KG1 (cell line): ENCODE results near the gene ST3GAL3.
"Not testable (repeated sequence)": the region's sequence is repeated elsewhere in the genome, so short reads cannot be mapped to it uniquely, and the experiment has no call there.

Experiments used
- DNase-seq: peaks from one replicate; lab custom pipeline; 2025; lab: John Stamatoyannopoulos, UW

Gene ST3GAL3

DNA sequence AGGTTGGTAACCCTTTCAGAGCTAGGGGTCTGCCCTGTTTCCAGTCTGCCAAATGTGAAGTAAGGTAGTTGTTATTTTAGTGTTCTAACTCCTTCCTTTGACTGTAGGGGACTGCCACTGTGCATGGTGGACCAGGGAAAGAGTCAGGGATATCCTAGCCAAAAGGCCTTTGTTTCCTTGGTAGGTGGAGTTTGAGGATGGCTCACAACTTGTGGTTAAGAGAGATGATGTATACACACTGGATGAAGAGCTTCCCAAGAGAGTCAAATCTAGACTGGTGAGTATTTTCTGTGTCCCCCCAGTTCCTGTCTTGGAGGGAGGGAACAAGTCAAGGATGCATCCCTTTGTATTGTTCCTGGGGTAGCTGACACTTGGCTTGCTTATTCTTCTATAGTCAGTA, 3.5 kb upstream of the ST3GAL3 start:
- DNase-seq, result no peak

DNA sequence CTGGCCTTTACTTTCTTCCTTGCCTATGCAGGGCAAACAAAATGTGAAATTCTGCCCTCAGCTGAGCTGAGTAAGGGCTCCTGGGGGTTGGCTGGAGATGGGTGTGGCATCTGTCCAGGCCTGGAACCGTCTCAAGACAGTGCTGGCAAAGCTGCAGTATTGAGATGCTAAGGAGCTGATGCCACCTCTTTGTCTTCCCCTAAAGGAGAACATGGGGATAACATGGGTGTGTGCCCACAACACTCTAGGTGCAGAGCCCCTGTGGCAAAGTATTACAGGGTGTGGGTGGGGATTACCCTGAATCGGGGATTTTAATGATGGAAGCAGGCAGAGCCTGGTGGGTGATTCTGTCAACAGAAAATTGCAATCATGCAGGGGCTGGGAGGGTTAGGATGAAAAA, 2.5 kb upstream of the ST3GAL3 start:
- DNase-seq, result no peak

DNA sequence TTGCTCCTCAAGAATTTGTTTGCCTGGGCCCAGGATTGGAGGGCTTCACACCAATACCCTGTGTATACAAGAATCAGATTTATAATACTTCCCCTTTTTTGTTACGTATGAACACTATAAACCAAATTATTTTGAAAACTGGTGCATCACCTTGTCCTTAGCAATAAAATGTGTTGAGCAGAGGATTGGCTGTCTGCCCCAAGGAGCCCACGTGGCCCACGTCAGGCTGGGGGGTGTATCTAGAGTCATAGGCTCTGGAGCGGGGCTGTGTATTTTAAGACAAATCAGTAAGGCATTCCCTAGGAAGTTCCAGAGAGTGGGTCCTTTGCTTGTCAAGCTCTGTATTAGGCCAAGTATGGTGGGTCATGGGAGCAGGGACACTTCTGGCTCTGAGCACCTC, 2.0 kb upstream of the ST3GAL3 start:
- no peak for DNase-seq

DNA sequence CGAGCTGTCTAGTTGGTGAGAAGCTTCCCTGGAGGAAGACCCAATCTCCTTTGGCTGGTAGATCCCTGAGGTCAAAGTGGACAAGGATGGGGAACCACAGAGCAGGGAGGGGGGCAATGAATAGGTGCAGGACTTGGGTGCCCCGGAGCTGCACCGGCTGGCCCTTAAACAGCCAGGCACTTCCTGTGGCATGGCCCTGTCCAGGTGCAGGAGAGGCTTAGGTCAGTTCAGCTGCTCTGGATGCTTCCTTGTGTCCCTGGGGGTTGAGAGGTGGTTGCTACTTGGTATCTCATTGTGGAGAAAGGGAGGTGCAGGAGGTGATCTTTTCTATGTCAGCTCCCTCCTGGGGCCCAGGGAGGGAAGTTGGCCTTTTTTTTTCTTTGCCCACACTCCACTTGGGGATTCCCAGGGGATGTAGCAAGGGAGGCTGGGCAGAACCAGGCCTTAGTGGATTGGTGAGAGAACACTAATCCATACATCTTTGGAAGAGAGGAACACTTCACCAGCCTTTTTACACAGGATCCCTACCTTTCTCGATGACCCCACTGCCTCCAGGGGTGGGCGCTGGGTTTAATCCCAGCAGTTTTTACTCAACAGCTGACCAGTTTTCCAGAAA, 1.2 kb upstream of the ST3GAL3 start:
- no peak for DNase-seq

DNA sequence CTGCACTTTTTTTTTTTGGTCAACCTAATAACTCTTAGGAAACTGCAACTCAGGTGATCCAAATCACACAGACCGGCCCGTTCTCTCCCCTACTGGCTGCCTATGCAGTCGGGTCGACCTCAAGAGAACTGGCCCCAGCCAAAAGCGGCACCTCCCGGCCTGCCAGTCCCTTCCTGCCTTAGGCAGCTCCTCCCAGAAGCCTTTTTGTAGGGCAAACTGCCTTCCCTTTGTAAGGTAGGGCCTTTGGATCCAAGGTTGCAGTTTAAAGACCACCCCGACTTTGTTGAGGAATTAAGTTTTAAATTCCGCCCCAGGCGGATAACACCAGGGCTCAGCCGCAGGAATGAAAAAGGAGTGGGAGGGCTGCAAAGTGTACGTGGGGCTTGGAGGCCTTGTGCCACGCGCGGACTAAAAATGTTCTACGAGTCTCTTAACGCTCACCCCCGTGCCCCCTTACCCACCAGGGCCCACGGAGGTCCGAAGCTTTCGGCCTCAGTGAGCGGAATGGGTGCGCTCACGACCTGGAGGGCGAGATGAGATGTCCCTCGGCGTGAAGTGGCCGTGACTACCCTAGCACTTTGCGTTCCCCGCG, 642 bp upstream of the ST3GAL3 start:
- peak; percentile 60 for DNase-seq

DNA sequence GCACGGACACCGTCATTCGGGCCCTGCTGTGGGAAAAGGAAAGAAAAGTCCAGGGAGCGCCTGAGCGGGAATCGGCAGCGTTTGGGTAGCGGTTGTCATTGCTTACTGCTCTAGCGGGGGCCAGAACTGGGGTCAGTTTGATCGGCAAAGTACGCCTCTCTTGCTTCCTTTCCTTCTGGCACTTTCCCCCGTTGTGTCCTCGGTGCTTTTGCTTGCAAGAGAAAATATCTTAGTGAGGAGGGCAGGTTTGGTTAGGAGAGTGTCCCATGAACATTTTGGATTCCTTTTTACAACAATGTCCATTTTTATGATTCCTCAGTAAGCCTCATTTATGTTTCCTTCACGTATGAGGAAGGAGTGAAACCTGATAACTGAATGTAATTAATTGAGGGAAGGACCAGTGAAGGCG, 670 bp downstream of the ST3GAL3 start:
- peak; percentile 44 for DNase-seq

DNA sequence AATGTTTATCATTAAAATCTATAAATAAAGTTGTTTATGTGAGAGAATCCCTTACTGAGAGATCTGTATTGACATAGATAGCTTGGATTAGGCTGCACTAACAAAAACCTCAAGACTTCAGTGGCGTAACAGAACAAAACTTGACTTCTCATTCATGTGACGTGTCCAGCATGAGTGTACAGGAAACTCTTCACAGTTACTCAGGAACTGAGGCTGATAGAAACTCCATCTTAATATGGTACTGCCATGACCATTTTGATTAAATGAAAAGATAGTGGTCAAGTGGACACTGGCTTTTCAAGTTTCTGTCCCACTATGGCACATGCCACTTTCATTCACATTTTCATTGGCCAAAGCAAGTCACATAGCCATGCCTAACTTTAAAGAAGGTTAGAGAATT, 3.7 kb downstream of the ST3GAL3 start:
- no peak for DNase-seq

DNA sequence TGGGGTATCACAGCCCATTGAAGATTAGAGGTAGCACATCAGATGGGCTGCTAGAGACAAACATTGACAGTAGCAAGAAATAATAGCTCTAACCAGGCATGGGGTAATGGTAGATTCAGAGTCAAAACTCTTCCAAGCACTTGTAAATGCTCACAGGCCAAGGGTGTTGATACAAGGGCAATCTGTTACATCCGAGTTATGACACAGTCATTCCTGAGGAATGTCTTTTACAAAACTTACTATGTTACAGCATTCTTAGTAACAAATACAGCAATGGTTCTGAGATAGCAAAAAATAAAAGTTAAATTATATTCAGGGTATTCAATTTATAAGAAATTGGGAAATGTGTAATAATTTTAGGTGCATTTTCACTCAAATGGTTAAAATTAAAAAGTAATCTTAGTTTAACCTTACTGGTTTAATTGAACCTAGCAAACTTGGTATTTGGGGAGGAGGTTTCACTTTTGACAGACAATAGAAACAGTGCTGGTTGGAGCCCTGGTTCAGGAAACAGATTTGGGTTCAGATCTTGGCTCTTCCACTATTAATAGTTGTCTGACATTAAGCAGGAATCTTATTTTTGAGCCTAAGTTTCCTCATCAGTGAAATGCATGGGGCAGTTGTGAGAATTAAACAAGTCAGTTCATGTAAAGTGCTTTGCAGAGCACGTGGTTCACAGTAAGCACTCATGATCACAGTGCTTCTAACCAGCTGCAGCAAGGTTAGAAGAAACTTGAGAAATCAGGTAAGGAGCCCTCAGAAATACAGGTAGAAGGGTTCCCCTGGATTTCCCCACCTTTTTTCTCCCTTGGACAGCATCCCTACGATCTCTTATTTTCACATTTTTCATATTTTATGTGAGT, 4.4 kb downstream of the ST3GAL3 start:
- DNase-seq, result no peak

DNA sequence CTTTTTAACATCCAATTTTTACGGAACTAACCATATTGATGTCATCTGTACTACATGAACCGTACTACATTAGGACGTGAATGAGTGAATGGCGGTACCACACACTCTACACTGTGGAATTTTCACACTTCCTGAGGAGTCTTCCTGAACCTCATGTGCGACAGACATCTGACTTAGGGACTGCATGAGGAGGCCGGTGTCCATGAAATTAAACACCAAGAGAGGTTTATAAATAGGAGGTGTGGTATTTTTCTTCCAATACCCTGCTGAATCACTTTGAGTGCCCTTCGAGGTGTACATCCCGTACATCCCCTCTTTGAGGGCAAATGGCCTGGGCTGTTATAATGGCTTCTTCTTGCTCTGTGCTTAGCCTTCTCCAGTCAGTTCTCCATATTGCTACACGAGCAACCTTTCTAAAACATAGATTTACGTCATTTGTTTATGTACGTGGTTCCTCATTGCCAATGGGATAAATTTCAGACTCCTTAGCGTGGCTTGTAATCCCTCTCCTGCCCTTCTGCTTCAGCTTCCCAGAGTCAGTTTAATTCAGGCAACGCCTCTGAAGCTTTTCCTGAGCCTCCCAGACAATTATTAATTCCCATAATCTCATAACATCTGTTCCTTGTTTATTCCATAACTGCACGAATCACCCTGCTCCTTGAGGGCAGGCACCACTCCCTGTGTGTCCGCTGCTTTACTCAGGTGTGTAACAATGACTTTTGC, 9.4 kb downstream of the ST3GAL3 start:
- DNase-seq, result no peak

DNA sequence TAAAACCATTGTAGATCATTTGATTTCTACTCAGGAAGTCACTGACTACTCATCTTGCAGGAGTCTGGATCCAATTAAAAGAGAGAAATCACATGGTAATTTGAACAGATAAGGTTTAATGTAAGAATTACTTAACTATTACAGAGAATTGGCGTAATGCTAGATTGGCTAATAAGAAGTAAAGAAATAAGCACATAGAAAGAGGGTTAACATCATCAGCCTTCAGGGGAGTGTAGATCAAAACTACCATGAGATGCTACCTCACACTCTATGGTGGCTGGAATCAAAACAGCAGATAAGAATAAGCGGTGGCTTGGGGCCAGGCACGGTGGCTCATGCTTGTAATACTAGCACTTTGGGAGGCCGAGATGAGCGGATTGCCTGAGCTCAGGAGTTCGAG, 11.7 kb downstream of the ST3GAL3 start:
- DNase-seq, result no peak

DNA sequence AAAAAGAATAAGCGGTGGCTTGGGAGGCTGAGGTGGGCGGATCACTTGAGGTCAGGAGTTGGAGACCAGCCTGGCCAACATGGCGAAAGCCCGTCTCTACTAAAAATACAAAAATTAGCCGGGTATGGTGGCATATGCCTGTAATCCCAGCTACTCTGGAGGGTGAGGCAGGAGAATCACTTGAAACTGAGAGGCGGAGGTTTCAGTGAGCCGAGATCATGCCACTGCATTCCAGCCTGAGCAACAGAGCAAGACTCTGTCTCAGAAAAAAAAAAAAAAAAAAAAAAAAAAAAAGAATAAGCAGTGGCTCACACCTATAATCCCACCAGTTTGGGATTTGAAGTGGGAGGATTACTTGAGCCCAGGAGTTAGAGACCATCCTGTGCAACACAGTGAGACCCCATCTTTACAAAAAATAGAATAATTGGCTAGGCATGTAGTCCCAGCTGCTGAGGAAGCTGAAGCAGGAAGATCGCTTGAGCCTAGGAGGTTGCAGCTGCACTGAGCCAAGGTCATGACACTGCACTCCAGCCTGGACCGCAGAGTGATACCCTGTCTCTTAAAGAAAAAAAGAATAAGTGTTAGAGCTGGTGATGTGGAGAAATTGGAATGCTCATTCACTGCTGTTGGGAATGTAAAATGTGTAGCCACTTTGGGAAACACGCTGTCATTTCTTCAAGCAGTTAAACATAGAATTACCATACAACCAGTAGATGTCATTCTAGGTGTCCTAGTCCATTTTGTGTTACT, 12.5 kb downstream of the ST3GAL3 start:
- not testable (repeated sequence) for DNase-seq

DNA sequence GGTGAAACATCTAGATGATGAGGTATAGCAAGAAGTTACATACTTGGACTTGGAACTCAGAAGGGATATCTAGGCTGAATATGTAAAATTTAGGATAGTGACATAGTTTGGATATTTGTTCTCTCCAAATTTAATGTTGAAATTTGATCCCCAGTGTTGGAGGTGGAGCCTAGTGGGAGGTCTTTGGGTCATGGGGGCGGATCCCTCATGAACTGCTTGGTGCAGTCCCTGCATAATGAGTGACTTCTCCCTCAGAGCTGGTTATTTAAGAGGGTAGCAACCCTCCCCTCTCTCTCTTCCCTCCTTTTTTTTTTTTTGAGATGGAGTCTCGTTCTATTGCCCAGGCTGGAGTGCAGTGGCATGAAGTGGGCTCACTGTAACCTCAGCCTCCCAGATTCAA, 15.5 kb downstream of the ST3GAL3 start:
- DNase-seq, result no peak

DNA sequence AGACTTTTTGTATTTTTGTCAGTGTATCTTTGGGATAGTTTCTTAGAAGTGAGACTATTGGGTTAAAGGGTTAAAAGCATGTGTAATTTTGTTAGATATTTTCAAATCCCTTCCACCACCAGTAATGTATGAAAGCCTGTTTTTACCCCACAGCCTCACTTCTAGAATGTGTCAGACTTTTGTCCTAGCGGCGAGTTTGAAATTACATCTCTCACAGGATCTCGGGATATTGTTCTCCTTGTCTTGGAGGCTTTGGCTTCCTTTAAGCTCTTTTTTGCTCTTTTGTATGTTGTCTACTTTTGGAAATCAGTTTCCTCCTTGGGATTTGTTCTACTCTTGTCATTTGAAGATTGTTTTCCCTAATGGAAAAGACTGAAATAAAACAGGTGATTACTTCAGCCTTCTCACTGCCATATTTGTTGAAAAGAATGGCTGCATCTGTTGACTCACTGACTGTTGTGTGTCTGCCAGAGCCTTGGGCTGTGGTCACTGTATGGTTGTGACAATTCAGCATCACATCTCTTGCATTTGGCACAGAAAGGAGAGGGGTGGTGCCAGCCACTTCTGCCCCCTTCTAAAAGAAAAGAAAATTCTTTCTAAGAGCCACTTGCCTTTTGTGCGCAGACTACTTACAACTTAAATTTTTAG, 22.6 kb downstream of the ST3GAL3 start:
- DNase-seq, result no peak

DNA sequence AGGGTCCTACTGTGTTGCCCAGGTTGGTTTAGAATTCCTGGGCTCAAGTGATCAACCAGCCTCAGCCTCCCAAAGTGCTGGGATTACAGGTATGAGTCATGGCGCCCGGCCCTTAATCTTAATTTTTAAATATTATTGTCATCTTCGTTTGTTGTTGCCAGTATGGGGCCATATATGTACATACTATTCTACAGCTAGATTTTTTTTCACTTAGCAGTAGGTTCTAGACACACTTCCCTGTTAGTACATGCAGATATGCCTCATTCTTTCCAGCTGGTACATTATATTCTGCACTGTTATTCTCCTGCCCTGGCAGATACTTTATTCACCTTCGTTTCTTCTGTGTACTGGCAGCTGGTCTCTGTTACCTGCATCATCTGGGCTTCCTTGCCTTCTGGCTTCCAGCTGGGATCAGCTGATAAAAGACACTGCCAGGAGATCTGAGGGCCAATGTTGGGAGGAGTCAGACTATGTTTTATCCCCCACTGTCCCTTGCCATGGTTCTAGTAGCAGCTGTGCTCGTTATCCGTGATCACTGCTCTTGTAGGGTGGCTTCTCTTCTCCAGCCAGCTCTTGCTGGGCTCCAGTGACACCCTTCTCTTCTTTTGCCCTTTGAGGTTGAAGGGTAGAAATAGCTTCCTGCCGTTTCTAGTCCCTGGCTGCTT, 24.7 kb downstream of the ST3GAL3 start:
- no peak for DNase-seq

DNA sequence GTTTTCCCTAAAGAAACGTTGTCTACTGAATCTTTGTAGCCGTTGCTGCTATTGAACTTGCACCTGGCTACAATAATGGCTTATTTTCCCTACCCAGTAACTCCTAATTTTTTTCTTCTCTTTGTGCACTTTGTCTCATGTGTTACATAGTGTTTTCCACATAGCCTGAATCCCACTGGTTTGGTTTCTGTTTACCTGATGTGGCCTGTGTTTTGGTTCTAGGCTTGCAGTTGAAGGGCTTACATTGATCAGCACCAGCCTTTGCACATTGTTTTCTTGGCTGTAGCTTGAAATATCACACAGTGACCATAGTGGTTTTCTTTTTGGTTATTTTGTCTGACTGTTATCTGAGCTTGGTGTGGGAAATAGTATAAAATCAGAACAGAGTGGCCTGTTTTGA, 29.5 kb downstream of the ST3GAL3 start:
- DNase-seq, result no peak

DNA sequence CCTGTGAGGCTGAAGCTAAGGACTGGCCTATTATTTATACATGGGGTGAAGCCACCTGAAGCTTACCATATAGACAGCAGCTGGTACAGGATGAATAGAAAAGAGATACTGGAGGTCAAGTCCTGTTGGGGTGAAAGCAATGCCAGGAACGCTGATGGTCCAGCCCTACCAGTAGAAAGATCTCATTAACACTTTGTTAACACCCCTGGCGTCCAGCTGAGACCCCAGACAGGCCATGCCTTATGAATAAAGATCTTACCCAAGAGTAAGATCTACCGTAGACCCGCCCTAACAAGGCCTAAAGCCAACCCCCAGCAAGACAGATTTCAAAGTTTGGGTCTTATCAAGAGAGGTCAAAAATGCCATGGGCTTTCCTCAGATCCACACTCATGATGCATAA, 34.7 kb downstream of the ST3GAL3 start:
- DNase-seq, result no peak

DNA sequence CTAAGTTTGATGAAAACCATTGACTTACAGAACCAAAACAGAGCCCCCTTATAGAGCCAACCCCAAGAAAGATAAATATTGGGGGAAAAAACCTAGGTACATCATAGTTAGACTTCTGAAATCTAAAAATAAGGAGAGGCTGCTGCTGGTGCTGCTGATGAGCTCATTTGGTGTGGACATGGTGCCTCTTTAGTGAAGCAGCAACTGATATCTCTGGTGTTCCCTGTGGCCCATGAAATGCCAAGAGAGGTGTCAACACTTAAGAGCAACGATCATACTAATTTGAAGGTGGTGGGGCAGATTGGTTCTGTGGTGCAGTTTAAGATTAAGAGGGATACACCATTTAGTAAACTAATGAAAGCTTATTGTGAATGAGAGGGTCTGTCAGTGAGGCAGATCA, 35.9 kb downstream of the ST3GAL3 start:
- no peak for DNase-seq

DNA sequence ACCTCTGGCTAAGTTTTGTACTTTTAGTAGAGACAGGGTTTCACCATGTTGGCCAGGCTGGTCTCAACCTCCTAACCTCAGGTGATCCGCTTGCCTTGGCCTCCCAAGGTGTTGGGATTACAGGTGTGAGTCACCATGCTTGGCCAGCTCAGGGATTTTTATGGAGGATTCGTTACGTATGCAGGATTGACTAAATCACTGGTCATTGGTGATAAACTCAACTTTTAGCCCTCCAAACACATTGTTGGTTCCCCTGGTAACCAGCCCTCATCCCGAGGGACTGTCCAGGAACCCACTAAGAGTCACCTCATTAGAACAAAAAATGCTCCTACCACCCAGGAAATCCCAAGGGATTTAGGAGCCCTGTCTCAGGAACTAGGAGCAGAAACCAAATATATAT, 40.4 kb downstream of the ST3GAL3 start:
- DNase-seq, result no peak

DNA sequence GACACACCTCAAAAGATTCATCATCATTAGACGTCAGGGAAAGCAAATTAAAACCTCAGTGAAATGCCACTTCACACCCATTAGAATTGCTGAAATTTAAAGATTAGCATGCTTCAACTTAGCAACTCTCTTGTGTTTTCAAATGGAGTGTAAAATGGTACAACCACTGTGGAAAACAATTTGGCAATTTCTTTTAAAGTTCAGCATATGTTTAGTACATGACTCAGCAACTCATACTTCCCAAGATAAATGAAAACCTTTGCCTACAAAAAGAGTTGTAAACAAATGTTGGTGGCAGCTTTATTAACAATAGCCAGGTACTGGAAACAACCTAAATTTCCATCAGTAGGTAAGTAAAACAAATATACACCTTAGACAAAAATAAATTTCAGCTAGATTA, 42.7 kb downstream of the ST3GAL3 start:
- DNase-seq, result no peak

DNA sequence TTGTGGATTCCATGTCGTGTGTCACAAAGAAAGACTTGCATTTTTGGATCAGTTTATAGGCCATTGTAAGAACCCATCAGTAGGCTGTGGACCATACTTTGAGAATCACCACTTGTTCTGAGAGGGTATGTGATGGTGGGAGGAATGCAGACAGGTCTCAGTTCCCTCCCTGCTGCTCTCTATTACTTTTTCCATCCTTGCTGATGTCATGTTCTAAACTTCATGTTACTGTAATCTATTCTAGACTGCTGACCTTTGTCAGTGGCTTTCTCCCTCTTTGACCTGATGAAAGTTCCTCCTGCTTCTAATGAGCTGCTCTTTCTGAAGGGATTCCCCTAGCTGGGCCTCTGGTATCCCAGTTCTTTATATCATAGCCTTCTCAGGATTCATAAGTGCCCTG, 46.1 kb downstream of the ST3GAL3 start:
- DNase-seq, result no peak

DNA sequence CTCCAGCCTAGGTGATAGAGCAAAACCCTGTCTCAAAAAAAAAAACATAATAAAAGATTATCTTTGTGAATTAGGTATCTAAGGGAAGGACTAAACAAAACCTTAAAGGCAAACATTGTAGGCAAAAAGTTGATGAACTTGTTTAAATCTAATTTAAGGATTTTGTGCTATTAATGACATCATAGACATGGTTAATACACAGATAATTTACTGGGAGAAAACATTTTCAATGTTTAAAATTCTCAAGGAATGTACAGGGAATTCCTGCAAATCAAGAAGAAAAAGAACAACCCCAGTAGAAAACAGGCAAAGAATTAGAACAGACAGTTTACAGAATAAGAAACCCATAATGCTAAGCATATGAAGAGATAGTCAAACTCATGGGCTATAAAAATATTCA, 47.6 kb downstream of the ST3GAL3 start:
- no peak for DNase-seq
